Subcutaneous adipose tissue (tissue), 4 donors: ENCODE results near the gene HOXD10. TPM values are rescaled to one million over a fixed set of nuclear protein-coding genes. Genes with fewer than 3 reads are reported as not detected.

Experiments used
- CTCF ChIP-seq: fragments of 450-650 bp; IDR thresholded peaks from one replicate; pipeline ENCODE4 v1.5.1; 2016; ENCODE audit warnings: low read depth, mild to moderate bottlenecking, control low read depth, antibody characterized with exemption, moderate library complexity
- total RNA-seq, 4 donors: library from RNA; depleted of rRNA; stranded (reverse); fragments of >200 nt; gene quantifications; one replicate each; pipeline ENCODE4 v1.1.0, GENCODE V29; 2016

HOXD10 gene
- total RNA-seq, 4 donors from 2014 or later = 0.17 to 0.66 TPM; not detected in 2

GRCh38 chr2:176120364-176121189 is 4.0 kb downstream of the HOXD10 start:
- TF ChIP-seq CTCF = no peak

GRCh38 chr2:176121190-176122051 is 4.8 kb downstream of the HOXD10 start:
- no peak for TF ChIP-seq CTCF

GRCh38 chr2:176122052-176122682 is 5.6 kb downstream of the HOXD10 start:
- TF ChIP-seq CTCF = no peak

GRCh38 chr2:176122683-176123410 is 6.3 kb downstream of the HOXD10 start, which contains the start of gene HOXD9:
Gene HOXD9, plus strand, starts transcription at chr2:176122719. Its CDS starts 50 bp downstream, at chr2:176122769.
- TF ChIP-seq CTCF = no peak

- no peak for TF ChIP-seq CTCF
Observed at GRCh38 chr2:176123411-176124109, 7.0 kb downstream of the HOXD10 start.

GRCh38 chr2:176124110-176124946 is 7.8 kb downstream of the HOXD10 start:
- TF ChIP-seq CTCF = no peak
